Skin epidermis (tissue), 12 donors: Measurements from ENCODE around the gene SKI.
A peak's percentile ranks its signal among the peaks of the same experiment; 100 is the strongest.

Source experiments
- H3K27ac ChIP-seq, 21 experiments: fragments of 200-600 bp; sonication (generic) in 11 of 21; one replicate each; pipeline ENCODE4 v1.5.0; 2020; ENCODE audit warnings: mild to moderate bottlenecking in 3 of 21, inconsistent platforms in 2 of 21, moderate library complexity in 2 of 21
- H3K4me3 ChIP-seq, 7 experiments: fragments of 200-600 bp; sonication (generic) in 2 of 7; one replicate each; pipeline ENCODE4 v1.5.0; 2020; ENCODE audit warnings: inconsistent platforms in 2 of 7, mild to moderate bottlenecking in 2 of 7, moderate library complexity in 1 of 7

SKI gene

GRCh38 chr1:2228157-2228594 lies at the start of gene SKI:
Gene SKI, plus strand, starts transcription at chr1:2228319. Its CDS starts 448 bp downstream, at chr1:2228767.
- peak within 1 kb of the TSS; percentile 89 to 100 (median 98) for H3K27ac ChIP-seq
- H3K4me3 ChIP-seq: peak within 1 kb of the TSS; percentile 55 to 75 (median 67)

GRCh38 chr1:2178875-2179274 lies 49.2 kb upstream of the SKI start:
- H3K27ac ChIP-seq: no peak overlapping the region

GRCh38 chr1:2179283-2180013 lies 48.7 kb upstream of the SKI start:
- Histone ChIP-seq H3K4me3 (no peak overlapping the region), H3K27ac (no peak overlapping the region)

More at GRCh38 chr1:2178875-2179274, 49.2 kb upstream of the SKI start:
- no peak overlapping the region for H3K4me3 ChIP-seq

- Histone ChIP-seq H3K4me3 (no peak overlapping the region), H3K27ac (no peak overlapping the region)
Observed at GRCh38 chr1:2180297-2181245, 47.5 kb upstream of the SKI start.

GRCh38 chr1:2181271-2181670 lies 46.8 kb upstream of the SKI start:
- Histone ChIP-seq H3K4me3 (no peak overlapping the region), H3K27ac (no peak overlapping the region)

GRCh38 chr1:2181752-2182151 lies 46.4 kb upstream of the SKI start:
- Histone ChIP-seq H3K4me3 (no peak overlapping the region), H3K27ac (no peak overlapping the region)

GRCh38 chr1:2182376-2182775 lies 45.7 kb upstream of the SKI start:
- no peak overlapping the region for H3K4me3 ChIP-seq
- no peak overlapping the region for H3K27ac ChIP-seq

- no peak overlapping the region for H3K27ac ChIP-seq
- no peak overlapping the region for H3K4me3 ChIP-seq
Observed at GRCh38 chr1:2183937-2184334, 44.2 kb upstream of the SKI start.

GRCh38 chr1:2184531-2184930 lies 43.6 kb upstream of the SKI start:
- no peak overlapping the region for H3K4me3 ChIP-seq
- no peak overlapping the region for H3K27ac ChIP-seq

- Histone ChIP-seq H3K4me3 (no peak overlapping the region), H3K27ac (no peak overlapping the region)
Observed at GRCh38 chr1:2184934-2185333, 43.2 kb upstream of the SKI start.

GRCh38 chr1:2185880-2186855 lies 42.0 kb upstream of the SKI start:
- H3K27ac ChIP-seq: no peak overlapping the region
- no peak overlapping the region for H3K4me3 ChIP-seq

GRCh38 chr1:2186901-2187300 lies 41.2 kb upstream of the SKI start:
- Histone ChIP-seq H3K4me3 (no peak overlapping the region), H3K27ac (peak overlapping the region in 1 of 21 experiments; percentile 55)

GRCh38 chr1:2187619-2188018 lies 40.5 kb upstream of the SKI start:
- Histone ChIP-seq H3K4me3 (no peak overlapping the region), H3K27ac (peak overlapping the region in 5 of 21 experiments; percentile 8 to 55 (median 19))

GRCh38 chr1:2188336-2188735 lies 39.8 kb upstream of the SKI start:
- no peak overlapping the region for H3K4me3 ChIP-seq
- peak overlapping the region in 4 of 21 experiments; percentile 8 to 55 (median 17) for H3K27ac ChIP-seq

GRCh38 chr1:2189459-2190425 lies 38.4 kb upstream of the SKI start:
- Histone ChIP-seq H3K4me3 (peak overlapping the region; percentile 44 to 54 (median 48)), H3K27ac (peak overlapping the region; percentile 40 to 91 (median 86))

GRCh38 chr1:2190491-2190976 lies 37.6 kb upstream of the SKI start:
- peak overlapping the region in 19 of 21 experiments; percentile 57 to 91 (median 86) for H3K27ac ChIP-seq
- peak overlapping the region; percentile 44 to 54 (median 48) for H3K4me3 ChIP-seq

- peak overlapping the region in 11 of 21 experiments; percentile 1 to 93 (median 48) for H3K27ac ChIP-seq
- H3K4me3 ChIP-seq: no peak overlapping the region
Observed at GRCh38 chr1:2192031-2192995, 35.8 kb upstream of the SKI start.
